ENCODE data around the gene CORIN. TPM values are rescaled to one million over a fixed set of nuclear protein-coding genes. Genes with fewer than 3 reads are reported as not detected.

The CORIN gene
- total and polyA plus RNA-seq, 2 of the 4 experiments (the other 2 are of a cell fraction), result 20.3 to 24.7 TPM

GRCh38 chr4:47827343-47828047, 10.4 kb downstream of the CORIN start (continued):
- TF ChIP-seq CTCF (conservative IDR thresholded peaks at IDR 0.05; ENCODE audit: low read depth, low read length), result no peak

GRCh38 chr4:47824840-47825239, 13.0 kb downstream of the CORIN start:
- ChIA-PET POLR2A (ENCODE audit: unreplicated experiment) (no interaction called here), CTCF (interaction anchor here (0.6 kb wide), 1 partner anchor 12 kb away, joined by 3 read pairs; no protein-coding TSS in a partner anchor)
- H4K91ac ChIP-seq (ENCODE audit: insufficient read depth, low read depth, low read length), result no peak overlapping the region
- TF ChIP-seq RAD21 (IDR thresholded peaks at IDR 0.05; ENCODE audit: low read length), result no peak
- H3K4me2 ChIP-seq (ENCODE audit: low read depth, low read length), result no peak overlapping the region
- no peak overlapping the region for H3K56ac ChIP-seq (ENCODE audit: extremely low read depth, insufficient read depth, low read length)
- no peak overlapping the region for H2BK5ac ChIP-seq (ENCODE audit: low read depth, low read length, poor library complexity, severe bottlenecking)
- no peak overlapping the region for H4K8ac ChIP-seq (ENCODE audit: low read depth in 2 of 2, low read length in 2 of 2)
- in situ Hi-C loops (cut with MboI; ENCODE audit: low sequenced_read_pairs) (no loop called here), dilution Hi-C loops (cut with HindIII; ENCODE audit: low sequenced_read_pairs, unreplicated experiment) (no loop called here), intact Hi-C loops (cut with micrococcal nuclease) (no loop called here)
- H3K79me1 ChIP-seq (ENCODE audit: low read depth in 1 of 2, low read length in 2 of 2), result no peaks in the 10 kb centered on the region
- H3K4ac ChIP-seq (ENCODE audit: low read depth, low read length), result no peak overlapping the region
- H3K4me3 ChIP-seq (ENCODE audit: insufficient read depth, low read depth, low read length), result no peak overlapping the region
- H2AFZ ChIP-seq (replicated peaks; ENCODE audit: low read length, poor library complexity), result no peak overlapping the region
- no peak overlapping the region for H3K14ac ChIP-seq (replicated peaks; ENCODE audit: low read depth, low read length)
- DNase-seq (no peak), ATAC-seq (ENCODE audit: low read depth) (no peak)
- no peaks in the 10 kb centered on the region for H3K36me3 ChIP-seq (ENCODE audit: control insufficient read depth, insufficient read depth, low read length)
- no peak overlapping the region for H2AK9ac ChIP-seq (replicated peaks; ENCODE audit: low read depth, low read length, poor library complexity)
- no peak overlapping the region for H2BK20ac ChIP-seq (ENCODE audit: low read depth, low read length)
- H3K9ac ChIP-seq (ENCODE audit: low read depth, low read length), result no peak overlapping the region
- no peaks in the 10 kb centered on the region; the same call in 1 of the 2 replicates for H3K27me3 ChIP-seq (ENCODE audit: control insufficient read depth, insufficient read depth, low read length)
- no peaks in the 10 kb centered on the region for H3K9me3 ChIP-seq (ENCODE audit: control insufficient read depth, insufficient read depth, low read length)
- H4K5ac ChIP-seq (ENCODE audit: low read depth, low read length), result no peak overlapping the region
- H4K20me1 ChIP-seq (ENCODE audit: insufficient read depth, low read length), result no peaks in the 10 kb centered on the region
- no peak overlapping the region for H3K23ac ChIP-seq (ENCODE audit: low read depth, low read length)
- H3K4me1 ChIP-seq (ENCODE audit: control insufficient read depth, insufficient read depth, low read length), result no peaks in the 10 kb centered on the region
- H2BK120ac ChIP-seq (ENCODE audit: low read depth, low read length), result no peak overlapping the region
- no TSS peak for BruUV-seq (replicated peaks)
- H2AK5ac ChIP-seq (ENCODE audit: low read depth, low read length), result no peak overlapping the region
- no peak overlapping the region for H3K18ac ChIP-seq (ENCODE audit: low read depth, low read length)
- WGBS, 2 experiments (ENCODE audit: extremely low coverage in 2 of 2, insufficient read length in 1 of 2), result 67% methylated on average over 1 of the region's 7 CpGs; no CpG with 5 or more reads in 1 of the 2 experiments
- no peaks in the 10 kb centered on the region for H3K9me1 ChIP-seq (ENCODE audit: insufficient read depth, low read length)
- no peak overlapping the region for H2BK15ac ChIP-seq (ENCODE audit: low read depth, low read length)
- no peak overlapping the region for H3K27ac ChIP-seq (ENCODE audit: insufficient read depth, low read length)
